ENCODE data around the gene WDR45B. TPM values are rescaled to one million over a fixed set of nuclear protein-coding genes. Genes with fewer than 3 reads are reported as not detected.

WDR45B gene
- polyA plus RNA-seq, 1 of the 3 experiments (the other 2 are of a cell fraction), result 171 TPM

DNA sequence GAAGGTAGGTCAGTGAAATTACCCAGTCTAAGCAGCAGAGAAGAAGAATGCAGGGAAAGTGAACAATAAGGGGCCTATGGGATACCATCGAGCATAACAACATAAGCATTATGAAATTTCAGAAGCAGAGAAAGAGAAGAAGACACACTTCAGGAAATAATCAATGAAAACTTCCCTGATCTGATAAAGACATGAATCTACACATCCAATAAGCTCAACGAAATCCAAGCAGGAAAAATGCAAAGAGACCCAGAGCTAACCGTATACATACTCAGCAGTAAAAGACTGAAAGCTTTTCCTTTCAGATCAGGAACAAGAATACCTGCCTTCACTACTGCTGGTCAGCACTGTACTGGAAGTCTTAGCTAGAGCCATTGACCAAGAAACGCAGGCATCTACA, 38.6 kb downstream of the WDR45B start:
- Histone ChIP-seq H3K4me2 (no peak overlapping the region), H3K4me3 (ENCODE audit: low read depth in 2 of 2, low read length in 1 of 2) (no peak overlapping the region), H3K4me1 (ENCODE audit: control insufficient read depth in 1 of 2, insufficient read depth in 2 of 2, low read depth in 1 of 2, low read length in 1 of 2) (peaks cover 0 to 16% of the 10 kb centered on the region in 2 experiments; a peak in 2 of 4 replicates), H3K9me3 (no peaks in the 10 kb centered on the region), H4K20me1 (ENCODE audit: insufficient read depth) (no peaks in the 10 kb centered on the region), H3K9me2 (no peaks in the 10 kb centered on the region), H3K27me3 (ENCODE audit: insufficient read depth) (no peaks in the 10 kb centered on the region), H3K27ac (ENCODE audit: low read depth in 2 of 2, low read length in 1 of 2) (no peak overlapping the region), H3F3A (replicated peaks; ENCODE audit: insufficient read depth) (peaks cover 27% of the 10 kb centered on the region), H3K36me3 (replicated peaks in 1 of 2; ENCODE audit: control insufficient read depth in 1 of 2, insufficient read depth in 2 of 2, low read length in 1 of 2) (peaks cover 33 to 46% of the 10 kb centered on the region in 2 experiments), H3K9ac (no peak overlapping the region), H3K79me2 (ENCODE audit: insufficient read depth) (peaks cover 4% of the 10 kb centered on the region; the same call in 1 of the 2 replicates), H2AFZ (ENCODE audit: low read depth) (no peak overlapping the region)
- TF ChIP-seq RXRA (IDR thresholded peaks at IDR 0.05; ENCODE audit: borderline replicate concordance, low read depth), result no peak
- no peak for TF ChIP-seq MAX (IDR thresholded peaks at IDR 0.05; ENCODE audit: low read depth)
- TF ChIP-seq FOSL2 (IDR thresholded peaks at IDR 0.05; ENCODE audit: borderline replicate concordance, low read depth), result no peak
- POLR2A ChIA-PET, result no interaction called here
- CTCF ChIA-PET, result interaction anchor here (0.6 to 1.3 kb wide), 2 partner anchors 37 to 55 kb away, joined by 3 read pairs; no protein-coding TSS in a partner anchor
- WGBS (ENCODE audit: low lambda C conversion rate), result 87% methylated on average over 4 of the region's 4 CpGs
- DNase-seq, result no peak

DNA sequence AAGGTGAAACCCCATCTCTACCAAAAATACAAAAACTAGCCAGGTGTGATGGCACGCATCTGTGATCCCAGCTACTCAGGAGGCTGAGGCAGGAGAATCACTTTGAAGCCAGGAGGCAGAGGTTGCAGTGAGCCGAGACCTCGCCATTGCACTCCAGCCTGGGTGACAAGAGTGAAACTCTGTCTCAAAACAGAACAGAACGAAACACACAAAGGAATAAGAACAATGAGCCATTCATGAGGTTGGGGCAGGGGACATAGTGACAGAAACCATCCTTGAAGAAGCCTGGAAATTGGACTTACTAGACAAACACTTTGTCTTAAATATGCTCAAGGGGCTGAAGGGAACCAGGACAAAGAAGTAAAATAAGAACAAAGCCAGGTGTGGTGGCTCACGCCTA, 39.4 kb downstream of the WDR45B start:
- H3K4me2 ChIP-seq, result no peak overlapping the region
- WGBS (ENCODE audit: low lambda C conversion rate), result 75% methylated on average over 5 of the region's 5 CpGs
- no peaks in the 10 kb centered on the region for H3K9me3 ChIP-seq
- no peak overlapping the region for H3K9ac ChIP-seq
- DNase-seq, result no peak
- peaks cover 0 to 15% of the 10 kb centered on the region in 2 experiments; a peak in 2 of 4 replicates for H3K4me1 ChIP-seq (ENCODE audit: control insufficient read depth in 1 of 2, insufficient read depth in 2 of 2, low read depth in 1 of 2, low read length in 1 of 2)
- no peaks in the 10 kb centered on the region for H3K27me3 ChIP-seq (ENCODE audit: insufficient read depth)
- no peaks in the 10 kb centered on the region for H3K9me2 ChIP-seq
- POLR2A ChIA-PET, result no interaction called here
- H2AFZ ChIP-seq (ENCODE audit: low read depth), result no peak overlapping the region
- H3K27ac ChIP-seq (ENCODE audit: low read depth in 2 of 2, low read length in 1 of 2), result no peak overlapping the region
- CTCF ChIA-PET, result interaction anchor here (0.6 to 1.3 kb wide), 2 partner anchors 38 to 54 kb away, joined by 3 read pairs; no protein-coding TSS in a partner anchor
- peaks cover 27% of the 10 kb centered on the region for H3F3A ChIP-seq (replicated peaks; ENCODE audit: insufficient read depth)
- H4K20me1 ChIP-seq (ENCODE audit: insufficient read depth), result no peaks in the 10 kb centered on the region
- H3K36me3 ChIP-seq (replicated peaks in 1 of 2; ENCODE audit: control insufficient read depth in 1 of 2, insufficient read depth in 2 of 2, low read length in 1 of 2), result peaks cover 38 to 47% of the 10 kb centered on the region in 2 experiments
- peaks cover 4% of the 10 kb centered on the region; the same call in 1 of the 2 replicates for H3K79me2 ChIP-seq (ENCODE audit: insufficient read depth)
- no peak for TF ChIP-seq TEAD4 (IDR thresholded peaks at IDR 0.05; ENCODE audit: borderline replicate concordance, insufficient read depth)
- TF ChIP-seq MXI1 (IDR thresholded peaks at IDR 0.05; ENCODE audit: low read depth, low read length), result no peak
- TF ChIP-seq JUND (IDR thresholded peaks at IDR 0.05), result no peak
- no peak for TF ChIP-seq RAD21 (IDR thresholded peaks at IDR 0.05; ENCODE audit: low read length)
- no peak for TF ChIP-seq ELF1 (IDR thresholded peaks at IDR 0.05)
- no peak for TF ChIP-seq GABPA (IDR thresholded peaks at IDR 0.05; ENCODE audit: low read depth)
- no peak for TF ChIP-seq FOXM1 (IDR thresholded peaks at IDR 0.05; ENCODE audit: low read depth)
- no peak for TF ChIP-seq MAX (IDR thresholded peaks at IDR 0.05; ENCODE audit: low read depth)
- H3K4me3 ChIP-seq (ENCODE audit: low read depth in 2 of 2, low read length in 1 of 2), result no peak overlapping the region

GRCh38 chr17:82605939-82606600, 42.2 kb downstream of the WDR45B start:
- H4K20me1 ChIP-seq (ENCODE audit: insufficient read depth), result no peaks in the 10 kb centered on the region
- POLR2A ChIA-PET, result no interaction called here
- no peak for TF ChIP-seq EZH2phosphoT487 (IDR thresholded peaks at IDR 0.05; ENCODE audit: borderline replicate concordance, low read depth)
- no peak for TF ChIP-seq TAF1 (IDR thresholded peaks at IDR 0.05; ENCODE audit: borderline replicate concordance, low read depth, low read length)
- TF ChIP-seq, protein P1, sequence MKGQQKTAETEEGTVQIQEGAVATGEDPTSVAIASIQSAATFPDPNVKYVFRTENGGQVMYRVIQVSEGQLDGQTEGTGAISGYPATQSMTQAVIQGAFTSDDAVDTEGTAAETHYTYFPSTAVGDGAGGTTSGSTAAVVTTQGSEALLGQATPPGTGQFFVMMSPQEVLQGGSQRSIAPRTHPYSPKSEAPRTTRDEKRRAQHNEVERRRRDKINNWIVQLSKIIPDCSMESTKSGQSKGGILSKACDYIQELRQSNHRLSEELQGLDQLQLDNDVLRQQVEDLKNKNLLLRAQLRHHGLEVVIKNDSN (IDR thresholded peaks at IDR 0.05; ENCODE audit: borderline replicate concordance, low read depth), result no peak
- no peak for TF ChIP-seq REST (IDR thresholded peaks at IDR 0.05; ENCODE audit: low read depth, low read length)
- no peak for TF ChIP-seq FOXM1 (IDR thresholded peaks at IDR 0.05; ENCODE audit: low read depth)

More at GRCh38 chr17:82605939-82606600, 42.2 kb downstream of the WDR45B start:
- H3K79me2 ChIP-seq (ENCODE audit: insufficient read depth), result peaks cover 8% of the 10 kb centered on the region; the same call in 1 of the 2 replicates
- DNase-seq, result peak; percentile 25
- peaks cover 60 to 67% of the 10 kb centered on the region in 2 experiments for H3K36me3 ChIP-seq (replicated peaks in 1 of 2; ENCODE audit: control insufficient read depth in 1 of 2, insufficient read depth in 2 of 2, low read length in 1 of 2)
- H3K27ac ChIP-seq (ENCODE audit: low read depth in 2 of 2, low read length in 1 of 2), result no peak overlapping the region; a peak in 1 of 4 replicates
- H3F3A ChIP-seq (replicated peaks; ENCODE audit: insufficient read depth), result peaks cover 19% of the 10 kb centered on the region
- CTCF ChIA-PET, result interaction anchor here (0.6 kb wide), 1 partner anchor 112 kb away, joined by 3 read pairs; no protein-coding TSS in a partner anchor
- no peak overlapping the region for H3K4me2 ChIP-seq
- H3K9me3 ChIP-seq, result no peaks in the 10 kb centered on the region
- 89% methylated on average over 16 of the region's 16 CpGs for WGBS (ENCODE audit: low lambda C conversion rate)
- H3K4me1 ChIP-seq (ENCODE audit: control insufficient read depth in 1 of 2, insufficient read depth in 2 of 2, low read depth in 1 of 2, low read length in 1 of 2), result peaks cover 0 to 3% of the 10 kb centered on the region in 2 experiments; a peak in 1 of 4 replicates
- no peaks in the 10 kb centered on the region for H3K27me3 ChIP-seq (ENCODE audit: insufficient read depth)
- H3K9me2 ChIP-seq, result no peaks in the 10 kb centered on the region
- H3K9ac ChIP-seq, result no peak overlapping the region
- H3K4me3 ChIP-seq (ENCODE audit: low read depth in 2 of 2, low read length in 1 of 2), result no peak overlapping the region
- no peak overlapping the region for H2AFZ ChIP-seq (ENCODE audit: low read depth)

Measured in SK-N-SH (cell line).